NOMO-1 treated with dmso at 0.1 percent for 144 hours (cell line): ENCODE measurements around the gene SLC39A7.

Experiments used
- DNase-seq: peaks from one replicate; lab custom pipeline; 2025; ENCODE audit not compliant: unreplicated experiment; lab: John Stamatoyannopoulos, UW

Gene SLC39A7

GRCh38 chr6:33189164-33189563, 11.5 kb upstream of the SLC39A7 start:
- DNase-seq, result no peak

- no peak for DNase-seq
These were observed 10.8 kb upstream of the SLC39A7 start for GRCh38 chr6:33189625-33190448.

GRCh38 chr6:33190504-33191107, 10.1 kb upstream of the SLC39A7 start:
- no peak for DNase-seq

GRCh38 chr6:33191383-33192104, 9.1 kb upstream of the SLC39A7 start:
- DNase-seq, result no peak

- no peak for DNase-seq
These were observed 8.5 kb upstream of the SLC39A7 start, which contains the start of gene COL11A2 for GRCh38 chr6:33192105-33192646. TSS of gene COL11A2 (minus strand) at chr6:33192467. CDS start at chr6:33192240, 227 bp downstream.

GRCh38 chr6:33192671-33193602, 7.7 kb upstream of the SLC39A7 start:
- DNase-seq, result no peak

- no peak for DNase-seq
These were observed 7.0 kb upstream of the SLC39A7 start for GRCh38 chr6:33193619-33194018.

GRCh38 chr6:33194431-33194979, 6.2 kb upstream of the SLC39A7 start:
- no peak for DNase-seq

- DNase-seq, result no peak
These were observed 5.1 kb upstream of the SLC39A7 start for GRCh38 chr6:33195304-33196165.

GRCh38 chr6:33197431-33198048, 3.1 kb upstream of the SLC39A7 start:
- peak; percentile 59 for DNase-seq

- DNase-seq, result no peak
These were observed 2.4 kb upstream of the SLC39A7 start for GRCh38 chr6:33198159-33198852.

GRCh38 chr6:33198853-33199436, 1.7 kb upstream of the SLC39A7 start:
- DNase-seq, result no peak

- DNase-seq, result peak; percentile 68
These were observed 914 bp upstream of the SLC39A7 start for GRCh38 chr6:33199687-33200218.

- DNase-seq, result no peak
These were observed 479 bp downstream of the SLC39A7 start for GRCh38 chr6:33201147-33201545.

GRCh38 chr6:33201935-33202334, 1.3 kb downstream of the SLC39A7 start:
- no peak for DNase-seq

GRCh38 chr6:33202799-33203198, 2.1 kb downstream of the SLC39A7 start:
- no peak for DNase-seq

- no peak for DNase-seq
These were observed 2.9 kb downstream of the SLC39A7 start for GRCh38 chr6:33203443-33204164.
